Activated CD4-positive, alpha-beta T cell treated with anti-CD3 and anti-CD28 coated beads for 48 hours (primary cell): Measurements from ENCODE around the gene KCNJ4.
"Not testable (repeated sequence)": the region's sequence is repeated elsewhere in the genome, so short reads cannot be mapped to it uniquely, and the experiment has no call there.

Experiments
- DNase-seq: peaks from one replicate; pipeline ENCODE4 v3.0.0-alpha.2; 2020

KCNJ4 gene

GRCh38 chr22:38406617-38407016 is 48.4 kb downstream of the KCNJ4 start:
- no peak for DNase-seq

GRCh38 chr22:38404419-38404818 is 50.6 kb downstream of the KCNJ4 start:
- DNase-seq, result no peak

GRCh38 chr22:38403812-38404211 is 51.2 kb downstream of the KCNJ4 start:
- no peak for DNase-seq

GRCh38 chr22:38402204-38402603 is 52.8 kb downstream of the KCNJ4 start:
- DNase-seq, result no peak

- no peak for DNase-seq
Measured at GRCh38 chr22:38401336-38402084, 53.5 kb downstream of the KCNJ4 start.

- not testable (repeated sequence) for DNase-seq
Measured at GRCh38 chr22:38400256-38400655, 54.7 kb downstream of the KCNJ4 start.

- peak; percentile 89 for DNase-seq
Measured at GRCh38 chr22:38398609-38399461, 56.2 kb downstream of the KCNJ4 start.

GRCh38 chr22:38398181-38398608 is 56.8 kb downstream of the KCNJ4 start:
- peak; percentile 60 for DNase-seq

GRCh38 chr22:38397189-38398085 is 57.6 kb downstream of the KCNJ4 start:
- DNase-seq, result peak; percentile 22

GRCh38 chr22:38396440-38397069 is 58.4 kb downstream of the KCNJ4 start:
- not testable (repeated sequence) for DNase-seq

- DNase-seq, result not testable (repeated sequence)
Measured at GRCh38 chr22:38395944-38396343, 59.1 kb downstream of the KCNJ4 start.

GRCh38 chr22:38394929-38395624 is 59.9 kb downstream of the KCNJ4 start:
- DNase-seq, result not testable (repeated sequence)

GRCh38 chr22:38389428-38389818 is 65.6 kb downstream of the KCNJ4 start:
- not testable (repeated sequence) for DNase-seq

- DNase-seq, result not testable (repeated sequence)
Measured at GRCh38 chr22:38388506-38389427, 66.2 kb downstream of the KCNJ4 start.

GRCh38 chr22:38386918-38387317 is 68.1 kb downstream of the KCNJ4 start:
- not testable (repeated sequence) for DNase-seq

GRCh38 chr22:38383417-38383816 is 71.6 kb downstream of the KCNJ4 start:
- DNase-seq, result no peak

- DNase-seq, result not testable (repeated sequence)
Measured at GRCh38 chr22:38381371-38381770, 73.6 kb downstream of the KCNJ4 start.
